GM06990 (cell line): ENCODE measurements around the gene BAZ1B.

Experiments used
- DNase-seq: peaks from one replicate; pipeline ENCODE4 v3.0.0-alpha.2; 2011; ENCODE audit not compliant: insufficient read length; ENCODE audit errors: extremely low read depth
- H3K27me3 ChIP-seq: replicated peaks from 2 replicates; pipeline ENCODE4 v1.6.0; 2011; ENCODE audit warnings: low read length; ENCODE audit not compliant: control insufficient read depth, insufficient read depth
- H3K36me3 ChIP-seq: 2 replicates; pipeline ENCODE4 v1.5.1; 2011; ENCODE audit warnings: low read length; ENCODE audit not compliant: control insufficient read depth, insufficient read depth
- H3K4me3 ChIP-seq: replicated peaks from 2 replicates; pipeline ENCODE4 v1.5.1; 2011; ENCODE audit warnings: low read depth, mild to moderate bottlenecking, control low read depth, low read length
- CTCF ChIP-seq: IDR thresholded peaks from 2 replicates; pipeline ENCODE4 v1.5.1; 2011; ENCODE audit warnings: low read length, control low read depth, mild to moderate bottlenecking, inconsistent platforms; ENCODE audit not compliant: insufficient read depth, poor library complexity, severe bottlenecking

BAZ1B gene

GRCh38 chr7:73518470-73518869 lies 3.6 kb downstream of the BAZ1B start:
- Histone ChIP-seq H3K36me3 (peaks cover 5% of the 10 kb centered on the region), H3K27me3 (no peaks in the 10 kb centered on the region), H3K4me3 (0 out of 2 replicates have a peak overlapping the region, but pooled peaks have one; percentile 7)
- TF ChIP-seq CTCF = no peak
- DNase-seq = no peak

- no peak for DNase-seq
- Histone ChIP-seq H3K36me3 (peaks cover 5% of the 10 kb centered on the region), H3K4me3 (no peak overlapping the region), H3K27me3 (no peaks in the 10 kb centered on the region)
- no peak for TF ChIP-seq CTCF
Observed at GRCh38 chr7:73517241-73517995, 4.7 kb downstream of the BAZ1B start.

- no peak for TF ChIP-seq CTCF
- DNase-seq = no peak
- Histone ChIP-seq H3K36me3 (peaks cover 5% of the 10 kb centered on the region), H3K27me3 (no peaks in the 10 kb centered on the region), H3K4me3 (no peak overlapping the region)
Observed at GRCh38 chr7:73515178-73515577, 6.9 kb downstream of the BAZ1B start.

GRCh38 chr7:73512018-73512780 lies 9.9 kb downstream of the BAZ1B start:
- TF ChIP-seq CTCF = no peak
- peaks cover 11% of the 10 kb centered on the region for H3K36me3 ChIP-seq

GRCh38 chr7:73509463-73509862 lies 12.6 kb downstream of the BAZ1B start:
- no peak for TF ChIP-seq CTCF
- no peaks in the 10 kb centered on the region for H3K27me3 ChIP-seq
- H3K4me3 ChIP-seq = no peak overlapping the region
- peaks cover 8% of the 10 kb centered on the region for H3K36me3 ChIP-seq
- DNase-seq = no peak

More at GRCh38 chr7:73512018-73512780, 9.9 kb downstream of the BAZ1B start:
- H3K4me3 ChIP-seq = no peak overlapping the region
- H3K27me3 ChIP-seq = no peaks in the 10 kb centered on the region
- no peak for DNase-seq
